Activated T-helper 2 cell treated with anti-CD3 and anti-CD28 coated beads, Interferon-gamma antibody, Interleukin-2, Interleukin-4, amounts not matched to agents 10 μg/mL and 5 μg/mL and 100 μg/mL, durations not matched to agents 14 hours and 24 hours and 36 hours (primary cell): ENCODE measurements around the gene NIP7. TPM values are rescaled to one million over a fixed set of nuclear protein-coding genes. Genes with fewer than 3 reads are reported as not detected.

Source experiments
- DNase-seq: peaks from one replicate; pipeline ENCODE4 v3.0.0; 2021; ENCODE audit warnings: low spot score
- H3K27ac Mint-ChIP-seq: one replicate; pipeline ENCODE4 v1.8.0; 2021; ENCODE audit warnings: mixed read lengths
- H3K27me3 Mint-ChIP-seq: one replicate; pipeline ENCODE4 v1.8.0; 2021; ENCODE audit warnings: low read depth, mixed read lengths
- H3K36me3 Mint-ChIP-seq: one replicate; pipeline ENCODE4 v1.8.0; 2021; ENCODE audit warnings: low read depth, mixed read lengths
- H3K4me1 Mint-ChIP-seq: one replicate; pipeline ENCODE4 v1.8.0; 2021; ENCODE audit warnings: low read depth, mixed read lengths
- H3K4me3 Mint-ChIP-seq: one replicate; pipeline ENCODE4 v1.8.0; 2021; ENCODE audit warnings: low read depth, mild to moderate bottlenecking, moderate library complexity, mixed read lengths
- H3K9me3 Mint-ChIP-seq: one replicate; pipeline ENCODE4 v1.8.0; 2021; ENCODE audit warnings: mixed read lengths
- intact Hi-C: fragments of 100-400 bp; cut with micrococcal nuclease; formaldehyde crosslinking; loops from one replicate; pipeline ENCODE4 v1.15.1; 2023
- total RNA-seq: library from RNA; stranded (reverse); gene quantifications from 2 replicates; pipeline ENCODE4 v1.2.3, GENCODE V29; 2022

Gene NIP7
- total RNA-seq, 1 donor from 2014 or later, result 60.5 TPM

GRCh38 chr16:69321080-69321479, 18.5 kb upstream of the NIP7 start:
- Mint-ChIP-seq H3K4me1 (peaks cover 2% of the 10 kb centered on the region), H3K27ac (no peak overlapping the region), H3K9me3 (no peaks in the 10 kb centered on the region), H3K4me3 (no peak overlapping the region), H3K27me3 (no peaks in the 10 kb centered on the region), H3K36me3 (peaks cover 79% of the 10 kb centered on the region)
- no peak for DNase-seq
- intact Hi-C loops, result no loop called here

GRCh38 chr16:69322343-69322742, 17.2 kb upstream of the NIP7 start:
- intact Hi-C loops, result no loop called here
- Mint-ChIP-seq H3K27me3 (no peaks in the 10 kb centered on the region), H3K4me1 (peaks cover 8% of the 10 kb centered on the region), H3K27ac (no peak overlapping the region), H3K4me3 (no peak overlapping the region), H3K36me3 (peaks cover 80% of the 10 kb centered on the region), H3K9me3 (no peaks in the 10 kb centered on the region)
- DNase-seq, result no peak

- intact Hi-C loops, result no loop called here
- H3K9me3 Mint-ChIP-seq, result no peaks in the 10 kb centered on the region
- no peak for DNase-seq
- no peaks in the 10 kb centered on the region for H3K27me3 Mint-ChIP-seq
- peaks cover 13% of the 10 kb centered on the region for H3K4me1 Mint-ChIP-seq
- H3K36me3 Mint-ChIP-seq, result peaks cover 81% of the 10 kb centered on the region
- no peak overlapping the region for H3K4me3 Mint-ChIP-seq
- H3K27ac Mint-ChIP-seq, result no peak overlapping the region
Observed at GRCh38 chr16:69323415-69323814, 16.2 kb upstream of the NIP7 start.

- DNase-seq, result no peak
Observed at GRCh38 chr16:69324013-69324531, 15.5 kb upstream of the NIP7 start.

GRCh38 chr16:69324585-69325253, 14.9 kb upstream of the NIP7 start:
- H3K36me3 Mint-ChIP-seq, result peaks cover 81% of the 10 kb centered on the region
- H3K4me3 Mint-ChIP-seq, result no peak overlapping the region
- intact Hi-C loops, result no loop called here

More at GRCh38 chr16:69324013-69324531, 15.5 kb upstream of the NIP7 start:
- Mint-ChIP-seq H3K4me3 (no peak overlapping the region), H3K27ac (no peak overlapping the region), H3K36me3 (peaks cover 83% of the 10 kb centered on the region), H3K4me1 (peaks cover 20% of the 10 kb centered on the region), H3K27me3 (no peaks in the 10 kb centered on the region), H3K9me3 (no peaks in the 10 kb centered on the region)
- intact Hi-C loops, result no loop called here

GRCh38 chr16:69325784-69326171, 13.8 kb upstream of the NIP7 start:
- Mint-ChIP-seq H3K36me3 (peaks cover 78% of the 10 kb centered on the region), H3K4me3 (no peak overlapping the region), H3K4me1 (peaks cover 25% of the 10 kb centered on the region), H3K9me3 (no peaks in the 10 kb centered on the region), H3K27me3 (no peaks in the 10 kb centered on the region), H3K27ac (peak overlapping the region; percentile 22)
- intact Hi-C loops, result no loop called here
- no peak for DNase-seq

More at GRCh38 chr16:69324585-69325253, 14.9 kb upstream of the NIP7 start:
- H3K27me3 Mint-ChIP-seq, result no peaks in the 10 kb centered on the region
- DNase-seq, result no peak
- peaks cover 25% of the 10 kb centered on the region for H3K4me1 Mint-ChIP-seq
- no peaks in the 10 kb centered on the region for H3K9me3 Mint-ChIP-seq
- H3K27ac Mint-ChIP-seq, result no peak overlapping the region

- Mint-ChIP-seq H3K4me3 (no peak overlapping the region), H3K27ac (peak overlapping the region; percentile 22), H3K36me3 (peaks cover 75% of the 10 kb centered on the region), H3K4me1 (peaks cover 26% of the 10 kb centered on the region), H3K27me3 (no peaks in the 10 kb centered on the region), H3K9me3 (no peaks in the 10 kb centered on the region)
- intact Hi-C loops, result no loop called here
- no peak for DNase-seq
Observed at GRCh38 chr16:69326172-69326873, 13.2 kb upstream of the NIP7 start.

GRCh38 chr16:69327585-69328310, 11.8 kb upstream of the NIP7 start:
- DNase-seq, result no peak
- Mint-ChIP-seq H3K9me3 (no peaks in the 10 kb centered on the region), H3K4me3 (peak overlapping the region; percentile 26), H3K27me3 (no peaks in the 10 kb centered on the region), H3K4me1 (peaks cover 31% of the 10 kb centered on the region), H3K36me3 (peaks cover 72% of the 10 kb centered on the region), H3K27ac (no peak overlapping the region)
- intact Hi-C loops, result no loop called here

GRCh38 chr16:69328854-69329316, 10.7 kb upstream of the NIP7 start:
- intact Hi-C loops, result no loop called here
- H3K4me1 Mint-ChIP-seq, result peaks cover 31% of the 10 kb centered on the region
- no peaks in the 10 kb centered on the region for H3K9me3 Mint-ChIP-seq
- DNase-seq, result no peak
- peak overlapping the region; percentile 81 for H3K4me3 Mint-ChIP-seq
- H3K27me3 Mint-ChIP-seq, result no peaks in the 10 kb centered on the region
- peaks cover 69% of the 10 kb centered on the region for H3K36me3 Mint-ChIP-seq
- H3K27ac Mint-ChIP-seq, result no peak overlapping the region

GRCh38 chr16:69329369-69330285, 9.9 kb upstream of the NIP7 start:
- H3K4me1 Mint-ChIP-seq, result peaks cover 31% of the 10 kb centered on the region
- H3K9me3 Mint-ChIP-seq, result no peaks in the 10 kb centered on the region
- intact Hi-C loops, result loop anchor here (1.0 kb wide), 2 partner anchors 10 to 18 kb away; partner anchors contain the start of genes COG8, NIP7 and VPS4A
- H3K27ac Mint-ChIP-seq, result no peak overlapping the region
- no peaks in the 10 kb centered on the region for H3K27me3 Mint-ChIP-seq
- DNase-seq, result no peak
- H3K4me3 Mint-ChIP-seq, result peak overlapping the region; percentile 81
- H3K36me3 Mint-ChIP-seq, result peaks cover 69% of the 10 kb centered on the region

GRCh38 chr16:69330286-69331109, 9.1 kb upstream of the NIP7 start, which contains the start of gene PDF:
PDF (minus strand) TSS chr16:69330588; CDS start chr16:69330570, 18 bp downstream.
- H3K4me1 Mint-ChIP-seq, result peaks cover 31% of the 10 kb centered on the region
- H3K4me3 Mint-ChIP-seq, result peak within 1 kb of the TSS; percentile 84
- H3K36me3 Mint-ChIP-seq, result peaks cover 71% of the 10 kb centered on the region
- H3K27ac Mint-ChIP-seq, result peak within 1 kb of the TSS; percentile 75
- no peaks in the 10 kb centered on the region for H3K9me3 Mint-ChIP-seq
- DNase-seq, result peak; percentile 83
- intact Hi-C loops, result loop anchor here (1.0 kb wide), 2 partner anchors 9 to 19 kb away; partner anchors contain the start of genes COG8, NIP7 and VPS4A
- no peaks in the 10 kb centered on the region for H3K27me3 Mint-ChIP-seq
